Measurements from ENCODE around the gene NUP214.

NUP214 gene

GRCh38 chr9:131096269-131097125, 28.9 kb upstream of the NUP214 start, which contains the start of gene AIF1L (continued):
- TF ChIP-seq TSHZ1 (tag by site-specific recombination; IDR thresholded peaks at IDR 0.05; ENCODE audit: borderline replicate concordance) (no peak), ZNF518A (tag by site-specific recombination; conservative IDR thresholded peaks at IDR 0.05; ENCODE audit: low read depth) (no peak), EGR2 (tag by site-specific recombination; IDR thresholded peaks at IDR 0.05; ENCODE audit: low read depth) (peak; percentile 97), PRDM10 (tag by site-specific recombination; IDR thresholded peaks at IDR 0.05) (peak; percentile 76; the same call in 1 of the 2 replicates), ZNF16 (tag by site-specific recombination; IDR thresholded peaks at IDR 0.05; ENCODE audit: low read depth) (no peak), ZNF707 (tag by site-specific recombination; IDR thresholded peaks at IDR 0.05) (no peak), ZNF214 (tag by site-specific recombination; IDR thresholded peaks at IDR 0.05; ENCODE audit: borderline replicate concordance) (no peak), ZBTB49 (tag by site-specific recombination; IDR thresholded peaks at IDR 0.05; ENCODE audit: low read depth) (no peak), ZNF292 (tag by site-specific recombination; IDR thresholded peaks at IDR 0.05; ENCODE audit: borderline replicate concordance, low read depth) (no peak), GLIS1 (tag by site-specific recombination; IDR thresholded peaks at IDR 0.05) (peak; percentile 69), ZNF354C (tag by site-specific recombination; IDR thresholded peaks at IDR 0.05; ENCODE audit: borderline replicate concordance, low read depth) (no peak), ZNF433 (tag by site-specific recombination; IDR thresholded peaks at IDR 0.05; ENCODE audit: low read depth) (no peak), ZNF561 (tag by site-specific recombination; IDR thresholded peaks at IDR 0.05; ENCODE audit: borderline replicate concordance) (peak; percentile 27; the same call in 1 of the 2 replicates), ZBTB17 (tag by site-specific recombination; IDR thresholded peaks at IDR 0.05) (peak; percentile 87), ZNF404 (tag by site-specific recombination; IDR thresholded peaks at IDR 0.05) (no peak), ZBTB7A (tag by site-specific recombination; IDR thresholded peaks at IDR 0.05; ENCODE audit: low read depth) (no peak), ZNF658 (tag by site-specific recombination; IDR thresholded peaks at IDR 0.05) (no peak), ZNF660 (tag by site-specific recombination; IDR thresholded peaks at IDR 0.05) (no peak), ZNF639 (tag by site-specific recombination; IDR thresholded peaks at IDR 0.05) (no peak), ZNF837 (tag by site-specific recombination; IDR thresholded peaks at IDR 0.05) (no peak), ZNF654 (tag by site-specific recombination; IDR thresholded peaks at IDR 0.05; ENCODE audit: low read depth) (no peak), OSR2 (tag by site-specific recombination; IDR thresholded peaks at IDR 0.05) (no peak)
